GM18505 (cell line): ENCODE results near the gene SCOC.
"Not testable (repeated sequence)": the region's sequence is repeated elsewhere in the genome, so short reads cannot be mapped to it uniquely, and the experiment has no call there.

ENCODE experiments used
- ATAC-seq: cut with Tn5 transposase; IDR thresholded peaks from one replicate; pipeline ENCODE4 v1.9.1; 2021; ENCODE audit not compliant: unreplicated experiment
- POLR2A ChIP-seq: IDR thresholded peaks from 4 replicates; pipeline ENCODE4 v1.6.1; 2011; ENCODE audit warnings: borderline replicate concordance; ENCODE audit not compliant: insufficient read depth, insufficient read length; ENCODE audit errors: extremely low read depth

Gene SCOC

DNA sequence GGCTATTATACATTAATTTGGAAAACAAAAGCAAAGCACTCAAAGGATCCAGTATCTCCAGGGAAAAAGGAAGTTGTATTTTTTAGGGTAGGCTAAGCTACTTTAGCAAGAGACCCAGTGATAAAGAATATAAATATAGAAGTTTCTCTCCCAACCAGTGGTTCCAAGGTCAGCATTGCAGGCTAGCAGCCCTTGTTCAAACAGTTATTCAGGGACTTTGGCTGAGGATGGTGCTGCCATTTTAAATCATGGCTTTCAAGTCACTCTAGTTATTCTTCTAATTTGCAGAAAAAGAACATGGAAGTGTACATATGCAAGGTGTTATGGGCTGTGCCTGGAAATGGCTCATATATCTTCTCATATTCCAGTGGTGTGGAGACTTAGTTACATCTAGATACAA lies 9.3 kb downstream of the SCOC start:
- TF ChIP-seq POLR2A: no peak
- no peak for ATAC-seq

DNA sequence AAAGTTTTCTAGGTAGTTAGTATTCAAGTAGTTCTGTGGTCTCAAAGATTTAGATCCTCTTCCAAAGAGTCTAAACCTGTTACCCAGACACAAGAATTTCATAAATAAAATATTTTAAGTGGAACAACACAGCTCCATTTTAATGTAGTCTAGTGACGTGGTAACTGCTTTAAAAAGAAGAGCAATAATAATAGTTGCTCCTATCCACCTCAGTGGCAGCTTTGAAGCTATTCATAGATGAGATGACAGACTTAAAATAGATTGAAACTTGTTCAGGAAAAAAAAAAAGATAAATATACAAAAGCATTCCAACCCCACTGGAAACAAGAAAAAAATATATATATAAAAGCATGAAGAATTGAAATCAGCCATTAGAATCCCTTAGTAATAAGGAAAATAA lies 14.6 kb downstream of the SCOC start:
- ATAC-seq: no peak
- no peak for TF ChIP-seq POLR2A

DNA sequence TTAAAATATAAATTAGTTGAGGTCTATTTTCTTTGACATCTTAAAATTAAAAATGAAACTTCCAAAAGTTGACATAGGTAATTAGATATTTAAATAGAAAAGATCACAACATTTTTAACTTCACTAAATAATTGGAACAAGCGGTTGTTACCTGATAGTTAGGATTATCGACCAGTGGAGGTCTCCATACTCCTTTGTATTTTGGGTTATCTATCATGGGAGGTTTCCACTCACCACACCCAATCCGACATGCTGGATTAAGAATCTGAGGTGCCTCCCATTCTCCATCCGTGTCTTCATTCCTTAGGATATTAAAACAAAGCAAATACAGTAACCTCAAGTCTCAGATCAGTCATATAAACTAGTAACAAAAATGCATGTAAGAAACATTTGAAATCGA lies 22.2 kb downstream of the SCOC start:
- ATAC-seq: no peak
- TF ChIP-seq POLR2A: no peak

DNA sequence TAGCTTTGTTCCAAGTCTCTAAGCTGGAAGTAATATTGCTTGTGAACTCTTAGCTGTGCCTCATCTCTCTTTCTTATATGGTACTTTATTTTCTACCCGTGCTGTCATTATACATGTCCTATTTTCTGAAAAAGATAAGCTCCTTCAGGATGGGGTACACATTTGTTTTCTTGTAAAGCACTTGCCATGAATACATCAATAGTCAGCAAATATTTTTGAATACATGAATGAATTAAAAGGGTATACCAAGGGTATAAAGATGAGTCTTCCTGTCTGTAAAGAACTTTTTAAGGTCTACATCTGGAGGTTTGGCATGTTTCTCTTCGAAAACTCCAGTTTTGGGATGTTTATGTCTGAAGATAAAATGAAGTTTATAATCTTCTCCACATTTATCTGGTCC lies 26.7 kb downstream of the SCOC start:
- ATAC-seq: no peak
- TF ChIP-seq POLR2A: no peak

DNA sequence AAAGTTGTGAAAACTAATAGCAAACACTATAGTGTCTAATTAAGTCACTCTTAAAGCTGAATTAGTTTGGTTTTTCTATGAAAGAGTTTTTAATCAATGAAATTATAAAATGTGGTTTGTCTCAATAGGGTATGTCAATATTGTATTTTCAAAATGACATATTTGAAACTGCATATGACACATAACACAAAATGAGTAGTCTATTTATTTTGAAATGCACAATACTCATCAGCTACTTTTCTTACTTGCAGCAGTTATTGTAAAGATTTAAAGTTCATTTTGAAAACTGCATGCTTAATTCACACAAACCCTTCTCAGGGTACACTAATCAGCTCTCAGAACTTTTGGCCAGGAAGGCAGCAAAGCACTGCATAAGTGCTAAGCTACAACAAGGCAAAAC lies 32.8 kb downstream of the SCOC start:
- ATAC-seq: no peak

DNA sequence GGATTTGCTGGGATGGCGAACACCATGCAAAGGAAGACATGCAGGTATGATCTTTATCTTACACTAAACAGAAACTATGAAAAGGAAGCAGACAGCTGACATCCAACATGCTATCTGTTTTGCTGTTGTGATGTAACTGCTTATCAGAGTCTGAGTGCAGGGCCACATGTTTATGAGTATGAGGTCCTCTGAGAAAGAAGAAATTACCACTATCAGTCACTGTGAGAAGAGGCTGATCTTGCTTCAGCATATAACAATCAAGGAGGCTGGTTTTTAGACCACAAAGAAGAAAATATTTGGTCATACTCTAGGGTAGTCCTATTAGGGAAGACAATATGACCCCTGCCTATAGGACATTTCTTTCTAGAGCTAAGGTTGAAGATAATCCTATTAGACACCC lies 35.5 kb downstream of the SCOC start:
- TF ChIP-seq POLR2A: no peak
- no peak for ATAC-seq

More for the DNA sequence above, 32.8 kb downstream of the SCOC start:
- TF ChIP-seq POLR2A: no peak

DNA sequence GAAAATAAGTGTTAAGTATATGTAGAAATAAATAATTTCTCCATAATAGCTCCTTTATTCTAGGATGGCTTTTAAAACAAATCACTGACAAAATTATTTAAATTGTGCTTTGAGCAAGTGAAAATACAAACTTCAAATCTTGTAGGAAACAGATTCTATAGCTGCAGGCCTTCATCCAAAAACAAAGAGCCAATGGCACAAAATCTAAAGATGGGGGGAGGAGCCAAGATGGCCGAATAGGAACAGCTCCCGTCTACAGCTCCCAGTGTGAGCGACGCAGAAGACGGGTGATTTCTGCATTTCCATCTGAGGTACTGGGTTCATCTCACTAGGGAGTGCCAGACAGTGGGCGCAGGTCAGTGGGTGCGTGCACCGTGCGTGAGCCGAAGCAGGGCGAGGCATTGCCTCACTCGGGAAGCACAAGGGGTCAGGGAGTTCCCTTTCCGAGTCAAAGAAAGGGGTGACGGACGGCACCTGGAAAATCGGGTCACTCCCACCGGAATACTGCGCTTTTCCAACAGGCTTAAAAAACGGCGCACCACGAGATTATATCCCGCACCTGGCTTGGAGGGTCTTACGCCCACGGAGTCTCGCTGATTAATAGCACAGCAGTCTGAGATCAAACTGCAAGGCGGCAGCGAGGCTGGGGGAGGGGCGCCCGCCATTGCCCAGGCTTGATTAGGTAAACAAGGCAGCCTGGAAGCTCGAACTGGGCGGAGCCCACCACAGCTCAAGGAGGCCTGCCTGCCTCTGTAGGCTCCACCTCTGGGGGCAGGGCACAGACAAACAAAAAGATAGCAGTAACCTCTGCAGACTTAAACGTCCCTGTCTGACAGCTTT lies 39.9 kb downstream of the SCOC start:
- not testable (repeated sequence) for ATAC-seq

DNA sequence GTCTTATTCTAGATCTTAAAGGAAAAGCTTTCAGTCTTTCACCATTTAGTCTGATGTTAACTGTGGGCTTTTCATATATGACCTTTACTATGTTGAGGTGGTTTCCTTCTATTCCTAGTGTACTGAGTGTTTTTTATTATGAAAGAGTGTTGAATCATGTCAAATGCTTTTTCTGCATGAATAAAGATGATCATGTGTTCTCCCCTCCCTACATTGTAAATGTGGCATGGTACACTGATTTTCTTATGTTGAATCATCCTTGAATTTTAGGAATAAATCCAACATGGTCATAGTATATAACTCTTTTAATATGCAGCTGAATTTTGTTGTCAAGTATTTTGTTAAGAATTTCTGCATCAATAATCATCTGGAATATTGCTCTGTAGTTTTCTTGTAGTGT lies 49.7 kb downstream of the SCOC start:
- ATAC-seq: no peak
- no peak for TF ChIP-seq POLR2A

DNA sequence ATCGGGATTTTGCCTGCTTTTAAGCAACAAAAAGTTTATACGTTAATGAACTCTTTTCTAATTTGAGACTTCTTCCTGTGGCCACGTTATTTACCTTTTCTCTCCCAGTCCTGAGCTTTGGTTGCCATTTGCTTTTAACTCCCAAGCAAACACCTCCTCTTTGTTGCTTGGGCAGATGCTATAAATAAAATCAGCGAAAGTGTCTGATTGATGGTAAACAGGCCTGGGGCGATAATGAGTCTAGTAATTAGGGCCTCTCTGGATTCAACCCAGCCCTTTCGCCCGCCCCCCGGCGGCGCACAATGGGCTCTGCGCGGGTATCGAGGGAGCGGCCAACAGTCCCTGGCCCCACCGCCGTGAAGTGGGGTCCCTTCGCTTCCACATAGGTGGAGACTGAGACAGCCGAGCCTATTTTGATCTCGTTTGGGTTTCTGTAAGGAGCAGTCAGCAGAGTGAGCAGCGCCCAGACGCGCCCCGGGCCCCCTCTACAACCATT lies 53.2 kb downstream of the SCOC start:
- TF ChIP-seq POLR2A: no peak
- ATAC-seq: peak; percentile 13

DNA sequence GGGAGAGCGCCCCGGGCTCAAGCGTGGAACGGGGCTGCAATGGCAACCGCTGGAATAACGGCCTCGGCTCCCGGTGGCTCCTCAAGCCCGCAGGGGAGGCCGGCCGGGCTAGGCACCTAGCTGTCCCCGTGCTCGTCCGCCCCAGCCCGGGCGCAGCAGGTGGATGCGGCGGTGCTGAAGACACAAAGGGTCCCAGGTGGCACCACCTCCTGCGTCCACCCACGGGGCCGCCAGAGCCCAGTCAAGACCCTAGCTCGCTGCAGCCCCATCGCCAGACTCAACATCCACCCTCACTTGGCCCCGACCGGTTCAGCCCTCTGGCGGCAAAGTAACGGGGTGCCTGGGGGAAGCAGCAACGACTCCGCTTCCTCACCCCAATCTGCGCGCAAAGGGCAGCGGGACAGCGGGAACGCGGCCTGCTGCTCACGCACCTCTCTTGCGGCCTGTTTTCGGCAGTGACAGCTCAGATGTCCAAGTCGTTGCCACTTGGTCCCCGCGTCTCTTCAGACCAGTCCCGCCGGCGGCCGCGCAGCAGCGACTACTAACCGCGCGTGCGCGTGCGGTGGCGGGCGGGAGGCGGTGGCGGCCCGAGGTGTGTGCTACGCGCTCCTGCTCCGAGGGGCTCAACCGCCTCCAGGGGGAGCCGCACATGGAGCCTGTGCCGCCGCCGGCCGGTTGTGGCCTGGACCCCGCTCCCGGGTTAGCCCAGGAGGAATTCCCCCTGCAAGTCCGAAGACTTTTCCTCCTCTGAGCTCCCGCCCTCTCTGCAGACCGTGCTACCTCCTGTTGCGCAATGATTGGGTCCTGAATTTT lies 53.9 kb downstream of the SCOC start, which contains the start of gene CLGN:
Gene CLGN, minus strand, starts transcription at position 543 of the 813 bp plus-strand sequence. CDS start 14,570 bp downstream, outside the sequence.
- peak; percentile 92 for ATAC-seq
- TF ChIP-seq POLR2A: no peak

DNA sequence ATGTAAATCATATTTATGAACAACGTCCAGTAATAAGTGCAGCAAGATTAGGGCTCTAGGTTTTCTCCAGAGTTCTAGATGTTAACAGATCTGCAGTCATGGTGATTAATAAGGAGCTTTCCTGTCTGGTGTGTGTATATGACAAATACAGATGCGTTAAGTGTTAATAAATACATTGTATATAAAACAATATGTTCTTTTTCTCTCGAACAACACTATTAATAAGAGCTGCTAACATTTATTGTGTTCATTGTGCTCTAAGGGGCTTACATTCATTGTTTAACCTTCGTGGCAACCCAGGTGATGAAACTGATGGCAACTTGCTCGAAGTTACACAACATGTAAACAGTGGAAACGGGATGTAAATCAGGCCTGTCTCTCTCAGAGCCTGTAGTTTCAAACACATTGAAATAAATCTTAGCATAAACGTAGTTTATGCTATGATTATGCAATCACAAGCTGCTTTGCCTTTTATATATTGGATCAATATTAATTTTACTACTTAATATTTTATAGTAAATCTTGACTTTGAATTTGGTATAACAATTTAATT lies 54.5 kb downstream of the SCOC start:
- TF ChIP-seq POLR2A: no peak

More for the DNA sequence above, 54.5 kb downstream of the SCOC start:
- no peak for ATAC-seq
